Naive thymus-derived CD4-positive, alpha-beta T cell (primary cell): ENCODE data around the gene SORBS1. TPM values are rescaled to one million over a fixed set of nuclear protein-coding genes. Genes with fewer than 3 reads are reported as not detected.

Experiments used
- ATAC-seq: fragments of 150-1000 bp; cut with Tn5 transposase; 2 replicates; pipeline ENCODE4 v1.10.0; 2021; ENCODE audit warnings: mild to moderate bottlenecking, moderate library complexity
- CTCF ChIA-PET: fragments of 350-600 bp; sonication (Branson Sonifier 250); formaldehyde crosslinking; loops from one replicate; lab custom pipeline; 2021; ENCODE audit warnings: antibody characterized with exemption; lab: Charles Lee
- POLR2A ChIA-PET: fragments of 350-600 bp; sonication (Branson Sonifier 250); formaldehyde crosslinking; loops from one replicate; lab custom pipeline; 2021; ENCODE audit warnings: antibody characterized with exemption, inconsistent platforms; lab: Charles Lee
- DNase-seq, 9 donors: peaks; one replicate each; pipeline versions ENCODE4 v3.0.0 to v3.0.0-alpha.2; 2020 to 2022; ENCODE audit warnings: mixed read lengths in 1 of 9
- H3K27ac ChIP-seq: one replicate; pipeline ENCODE4 v1.7.0; 2013; ENCODE audit warnings: mild to moderate bottlenecking, low read depth, low read length, moderate library complexity
- H3K27me3 ChIP-seq, 2 donors: one replicate each; pipeline ENCODE4 v1.7.0; 2013; ENCODE audit warnings: low read length in 2 of 2, mild to moderate bottlenecking in 2 of 2, moderate library complexity in 2 of 2; ENCODE audit not compliant: control insufficient read depth in 2 of 2, insufficient read depth in 2 of 2
- H3K36me3 ChIP-seq, 3 experiments: 1 replicate in 2 of 3; 2 replicates in 1 of 3; pipeline ENCODE4 v1.7.0; 2013; ENCODE audit warnings: low read length in 3 of 3, mild to moderate bottlenecking in 3 of 3, moderate library complexity in 1 of 3; ENCODE audit not compliant: insufficient read depth in 3 of 3, control insufficient read depth in 2 of 3
- H3K4me1 ChIP-seq, 2 donors: one replicate each; pipeline ENCODE4 v1.7.0; 2013; ENCODE audit warnings: low read length in 2 of 2, mild to moderate bottlenecking in 2 of 2, moderate library complexity in 1 of 2; ENCODE audit not compliant: control insufficient read depth in 2 of 2, insufficient read depth in 2 of 2
- H3K4me3 ChIP-seq: 2 replicates; pipeline ENCODE4 v1.7.0; 2013; ENCODE audit warnings: mild to moderate bottlenecking, low read length
- H3K9me3 ChIP-seq, 3 experiments: 1 replicate in 2 of 3; 2 replicates in 1 of 3; pipeline ENCODE4 v1.7.0; 2013; ENCODE audit warnings: low read length in 3 of 3; ENCODE audit not compliant: control insufficient read depth in 2 of 3
- H3K27ac Mint-ChIP-seq, 9 donors: one replicate each; pipeline ENCODE4 v1.8.0; 2020 to 2022; ENCODE audit warnings: mixed read lengths in 9 of 9, mild to moderate bottlenecking in 8 of 9, moderate library complexity in 5 of 9, inconsistent platforms in 2 of 9
- H3K27me3 Mint-ChIP-seq, 5 donors: one replicate each; pipeline ENCODE4 v1.8.0; 2021 to 2022; ENCODE audit warnings: mixed read lengths in 5 of 5, mild to moderate bottlenecking in 1 of 5
- H3K36me3 Mint-ChIP-seq, 5 donors: one replicate each; pipeline ENCODE4 v1.8.0; 2020 to 2022; ENCODE audit warnings: mixed read lengths in 5 of 5, mild to moderate bottlenecking in 3 of 5, inconsistent platforms in 1 of 5
- H3K4me1 Mint-ChIP-seq, 7 donors: one replicate each; pipeline ENCODE4 v1.8.0; 2020 to 2022; ENCODE audit warnings: mixed read lengths in 7 of 7, mild to moderate bottlenecking in 3 of 7, inconsistent platforms in 1 of 7
- H3K4me3 Mint-ChIP-seq, 10 donors: one replicate each; pipeline ENCODE4 v1.8.0; 2020 to 2022; ENCODE audit warnings: mild to moderate bottlenecking in 10 of 10, mixed read lengths in 10 of 10, moderate library complexity in 6 of 10, inconsistent platforms in 2 of 10
- H3K9me3 Mint-ChIP-seq, 11 donors: one replicate each; pipeline ENCODE4 v1.8.0; 2020 to 2022; ENCODE audit warnings: mixed read lengths in 11 of 11, mild to moderate bottlenecking in 4 of 11, inconsistent platforms in 1 of 11, moderate library complexity in 1 of 11
- intact Hi-C, 2 donors: fragments of 100-400 bp; cut with micrococcal nuclease; formaldehyde crosslinking; loops; one replicate each; pipeline ENCODE4 v1.15.1; 2023
- polyA plus RNA-seq, 2 donors: library from polyadenylated mRNA; unstranded; fragments of 300-500 nt; fragmentation: Illumina TruSeq; gene quantifications; one replicate each; pipeline ENCODE4 v1.2.3, GENCODE V29; 2021
- total RNA-seq, 6 experiments: library from RNA in 5 of 6; stranded (reverse) in 5 of 6; gene quantifications; 1 replicate in 5 of 6; 2 replicates in 1 of 6; pipeline ENCODE4 v1.2.3 and lab custom pipeline; 2021 to 2026

The SORBS1 gene
- total and polyA plus RNA-seq, 7 experiments from 2014 or later: 0.58 to 1.9 (median 0.95) TPM

GRCh38 chr10:95441547-95441923, 119.6 kb downstream of the SORBS1 start:
- DNase-seq (no peak), ATAC-seq (no peak)
- Mint-ChIP-seq H3K36me3 (no peaks in the 10 kb centered on the region), H3K27me3 (peaks cover 0 to 41% (median 5%) of the 10 kb centered on the region in 5 donors), H3K27ac (no peak overlapping the region), H3K4me3 (no peak overlapping the region), H3K9me3 (no peaks in the 10 kb centered on the region), H3K4me1 (peaks cover 0 to 7% (median 0%) of the 10 kb centered on the region in 7 donors)
- CTCF ChIA-PET: no interaction called here
- Histone ChIP-seq H3K36me3 (no peaks in the 10 kb centered on the region), H3K4me3 (no peak overlapping the region), H3K27ac (no peak overlapping the region), H3K27me3 (no peaks in the 10 kb centered on the region), H3K9me3 (no peaks in the 10 kb centered on the region), H3K4me1 (no peaks in the 10 kb centered on the region)
- POLR2A ChIA-PET: no interaction called here
- intact Hi-C loops: no loop called here

GRCh38 chr10:95440756-95441546, 120.2 kb downstream of the SORBS1 start:
- H3K9me3 Mint-ChIP-seq: no peaks in the 10 kb centered on the region
- H3K4me3 Mint-ChIP-seq: no peak overlapping the region
- DNase-seq (no peak), ATAC-seq (peak; percentile 41)
- H3K4me1 Mint-ChIP-seq: peaks cover 0 to 7% (median 0%) of the 10 kb centered on the region in 7 donors
- POLR2A ChIA-PET: no interaction called here
- Histone ChIP-seq H3K27ac (no peak overlapping the region), H3K4me1 (no peaks in the 10 kb centered on the region), H3K4me3 (no peak overlapping the region), H3K27me3 (no peaks in the 10 kb centered on the region), H3K9me3 (no peaks in the 10 kb centered on the region), H3K36me3 (no peaks in the 10 kb centered on the region)
- peaks cover 0 to 40% (median 5%) of the 10 kb centered on the region in 5 donors for H3K27me3 Mint-ChIP-seq
- CTCF ChIA-PET: no interaction called here
- H3K27ac Mint-ChIP-seq: no peak overlapping the region
- intact Hi-C loops: no loop called here
- no peaks in the 10 kb centered on the region for H3K36me3 Mint-ChIP-seq

DNA sequence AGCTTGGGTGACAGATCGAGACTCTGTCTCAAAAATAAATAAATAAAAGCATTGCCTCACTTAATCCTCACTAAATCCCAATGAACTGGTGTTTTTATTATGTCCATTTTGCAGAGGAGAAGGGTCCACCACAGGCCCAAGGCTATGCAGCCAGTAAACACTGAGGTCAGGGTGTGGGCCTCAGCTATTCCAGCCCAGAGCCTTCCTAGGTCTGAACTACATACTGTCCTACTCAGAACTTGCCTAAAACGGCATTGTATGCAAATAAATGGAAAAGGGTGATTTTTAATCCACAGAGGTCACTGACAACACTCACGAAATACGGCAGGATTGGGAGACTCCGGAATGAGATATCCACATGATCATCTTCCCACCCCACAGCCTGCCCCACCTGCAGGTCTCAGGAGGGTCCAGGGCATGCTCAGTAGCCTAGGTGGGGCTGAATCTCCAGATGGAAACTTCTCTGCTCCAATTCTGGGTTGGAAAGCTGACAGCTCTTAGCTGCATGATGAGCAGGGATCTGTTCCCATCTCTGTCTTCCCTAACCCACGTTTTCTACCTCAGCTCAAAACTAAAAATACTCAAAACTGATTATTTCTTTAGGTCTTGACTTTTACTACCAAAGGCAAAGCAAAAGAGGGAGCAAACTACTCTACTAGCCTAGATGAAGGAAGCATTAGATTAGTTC, 121.0 kb downstream of the SORBS1 start:
- Mint-ChIP-seq H3K27ac (no peak overlapping the region), H3K9me3 (no peaks in the 10 kb centered on the region), H3K4me1 (peaks cover 0 to 7% (median 0%) of the 10 kb centered on the region in 7 donors), H3K36me3 (no peaks in the 10 kb centered on the region), H3K27me3 (peaks cover 0 to 35% (median under 1%) of the 10 kb centered on the region in 5 donors), H3K4me3 (no peak overlapping the region)
- Histone ChIP-seq H3K4me1 (no peaks in the 10 kb centered on the region), H3K27ac (no peak overlapping the region), H3K4me3 (no peak overlapping the region), H3K9me3 (no peaks in the 10 kb centered on the region), H3K27me3 (no peaks in the 10 kb centered on the region), H3K36me3 (no peaks in the 10 kb centered on the region)
- intact Hi-C loops: no loop called here
- ATAC-seq (no peak), DNase-seq (no peak)
- CTCF ChIA-PET: no interaction called here
- POLR2A ChIA-PET: no interaction called here

- peaks cover 0 to 29% (median 0%) of the 10 kb centered on the region in 5 donors for H3K27me3 Mint-ChIP-seq
- peaks cover 0 to 7% (median 0%) of the 10 kb centered on the region in 7 donors for H3K4me1 Mint-ChIP-seq
- no peak overlapping the region for H3K27ac Mint-ChIP-seq
- Histone ChIP-seq H3K27ac (no peak overlapping the region), H3K27me3 (no peaks in the 10 kb centered on the region), H3K9me3 (no peaks in the 10 kb centered on the region), H3K4me1 (no peaks in the 10 kb centered on the region), H3K4me3 (no peak overlapping the region), H3K36me3 (no peaks in the 10 kb centered on the region)
- no peaks in the 10 kb centered on the region for H3K9me3 Mint-ChIP-seq
- intact Hi-C loops: no loop called here
- DNase-seq (no peak), ATAC-seq (no peak)
- ChIA-PET CTCF (interaction anchor here (1.3 kb wide), 1 partner anchor 8 kb away, joined by 4 read pairs; no protein-coding TSS in a partner anchor), POLR2A (no interaction called here)
- no peaks in the 10 kb centered on the region for H3K36me3 Mint-ChIP-seq
- H3K4me3 Mint-ChIP-seq: no peak overlapping the region
Measured at GRCh38 chr10:95438781-95439180, 122.4 kb downstream of the SORBS1 start.

GRCh38 chr10:95437669-95438068, 123.5 kb downstream of the SORBS1 start:
- Histone ChIP-seq H3K4me1 (no peaks in the 10 kb centered on the region), H3K4me3 (no peak overlapping the region), H3K27me3 (no peaks in the 10 kb centered on the region), H3K36me3 (no peaks in the 10 kb centered on the region), H3K27ac (no peak overlapping the region), H3K9me3 (no peaks in the 10 kb centered on the region)
- Mint-ChIP-seq H3K27ac (no peak overlapping the region), H3K36me3 (no peaks in the 10 kb centered on the region), H3K9me3 (no peaks in the 10 kb centered on the region), H3K4me3 (no peak overlapping the region), H3K27me3 (peaks cover 0 to 21% (median 0%) of the 10 kb centered on the region in 5 donors), H3K4me1 (peaks cover 0 to 7% (median 0%) of the 10 kb centered on the region in 7 donors)
- no peak for DNase-seq
- POLR2A ChIA-PET: no interaction called here
- CTCF ChIA-PET: no interaction called here
- ATAC-seq: no peak
- intact Hi-C loops: no loop called here

DNA sequence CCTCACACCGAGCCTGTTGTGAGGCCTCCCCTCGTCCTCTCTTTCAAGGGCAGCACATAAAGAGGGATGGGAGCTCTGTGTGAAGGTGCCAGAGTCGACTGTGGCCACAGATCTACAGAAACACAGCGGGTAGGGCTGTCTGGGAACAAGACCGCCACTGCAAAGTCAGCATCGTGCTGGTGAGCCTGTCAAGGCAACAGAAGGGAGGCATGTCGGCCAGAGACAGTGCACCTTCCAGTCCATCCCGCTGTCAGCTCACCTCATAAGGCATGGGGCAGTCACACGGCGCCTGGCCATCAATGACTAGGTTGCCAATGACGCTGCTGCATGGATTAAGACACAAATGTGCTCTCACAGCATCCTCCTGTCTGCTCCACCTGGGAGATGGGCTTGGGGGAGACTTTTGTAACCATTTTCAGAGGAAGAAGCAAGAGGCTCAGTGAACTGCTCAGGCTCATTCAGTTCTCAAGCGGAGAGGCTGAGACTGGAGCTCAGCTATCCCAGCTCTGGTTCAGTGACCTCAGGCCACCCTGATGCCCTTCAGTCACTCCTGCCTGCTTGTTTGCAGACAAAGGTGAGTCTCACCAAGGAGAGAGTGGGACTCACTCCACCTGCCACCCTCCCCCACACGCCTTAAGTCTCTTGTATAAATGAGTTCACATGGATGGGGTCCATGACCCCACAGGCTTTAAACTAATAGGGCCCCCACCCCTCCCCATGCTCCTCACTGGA, 125.5 kb downstream of the SORBS1 start:
- CTCF ChIA-PET: no interaction called here
- no peak for ATAC-seq

More for the DNA sequence above, 125.5 kb downstream of the SORBS1 start:
- H3K9me3 Mint-ChIP-seq: no peaks in the 10 kb centered on the region
- peaks cover 0 to 2% (median 0%) of the 10 kb centered on the region in 7 donors for H3K4me1 Mint-ChIP-seq
- Histone ChIP-seq H3K9me3 (no peaks in the 10 kb centered on the region), H3K4me3 (no peak overlapping the region), H3K36me3 (no peaks in the 10 kb centered on the region), H3K4me1 (no peaks in the 10 kb centered on the region), H3K27me3 (no peaks in the 10 kb centered on the region), H3K27ac (no peak overlapping the region)
- no peak overlapping the region for H3K4me3 Mint-ChIP-seq
- peaks cover 0 to 4% (median 0%) of the 10 kb centered on the region in 5 donors for H3K27me3 Mint-ChIP-seq
- intact Hi-C loops: no loop called here
- POLR2A ChIA-PET: no interaction called here
- H3K27ac Mint-ChIP-seq: no peak overlapping the region
- H3K36me3 Mint-ChIP-seq: no peaks in the 10 kb centered on the region
- no peak for DNase-seq
